A549 (cell line): ENCODE measurements around the gene OPCML. TPM values are rescaled to one million over a fixed set of nuclear protein-coding genes. Genes with fewer than 3 reads are reported as not detected.

Source experiments
- ATAC-seq, 2 experiments: fragments of 200-7000 bp in 1 of 2; fragments of >200 bp in 1 of 2; cut with Nextera tagmentation in 1 of 2; cut with Tn5 transposase in 1 of 2; 3 replicates each; pipeline versions ENCODE4 v1.8.0 to v1.9.1; 2018 to 2020; ENCODE audit warnings: mild to moderate bottlenecking in 1 of 2, moderate library complexity in 1 of 2
- CTCF ChIA-PET: fragments of 300-600 bp; sonication (Branson Sonifier 250); formaldehyde crosslinking; extraction: SDS; loops from one replicate; lab custom pipeline; 2021; ENCODE audit warnings: antibody characterized with exemption, inconsistent platforms; lab: Yijun Ruan, JAX
- POLR2A ChIA-PET: fragments of 350-600 bp; formaldehyde crosslinking; extraction: SDS; loops from one replicate; lab custom pipeline; 2021; ENCODE audit warnings: antibody characterized with exemption, inconsistent platforms; lab: Yijun Ruan, JAX
- DNase-seq, 2 experiments: peaks; one replicate each; pipeline versions ENCODE4 v3.0.0 to v3.0.0-alpha.2; 2011 to 2016; ENCODE audit warnings: low read depth in 1 of 2, low spot score in 1 of 2
- FAIRE-seq: peaks from 2 replicates; lab custom pipeline; 2011; peaks lifted over from hg19 to GRCh38; lab: Jason Lieb, UNC
- H3K27ac ChIP-seq, 2 experiments: fragments of >200 bp; sonication (Bioruptor Twin); formaldehyde crosslinking; 3 replicates each; pipeline ENCODE4 v1.5.1; 2016 to 2017
- H3K4me1 ChIP-seq: fragments of >200 bp; sonication (Bioruptor Twin); formaldehyde crosslinking; 3 replicates; pipeline ENCODE4 v1.6.1; 2016
- H3K4me2 ChIP-seq: fragments of >200 bp; sonication (Bioruptor Twin); formaldehyde crosslinking; 3 replicates; pipeline ENCODE4 v1.6.1; 2016
- H3K4me3 ChIP-seq: fragments of >200 bp; sonication (Bioruptor Twin); formaldehyde crosslinking; 3 replicates; pipeline ENCODE4 v1.5.1; 2016
- H3K9me3 ChIP-seq: fragments of >200 bp; sonication (Bioruptor Twin); formaldehyde crosslinking; 3 replicates; pipeline ENCODE4 v1.6.1; 2016
- BHLHE40 ChIP-seq: IDR thresholded peaks from 2 replicates; pipeline ENCODE4 v1.6.1; 2012; ENCODE audit warnings: low read depth, low read length, inconsistent platforms
- CBX8 ChIP-seq: fragments of 200-600 bp; sonication (generic); IDR thresholded peaks from 2 replicates; pipeline ENCODE4 v1.6.1; 2016
- CEBPB ChIP-seq, 2 experiments: fragments of >200 bp in 1 of 2; sonication (Bioruptor Twin) in 1 of 2; formaldehyde crosslinking in 1 of 2; IDR thresholded peaks; 2 replicates each; pipeline ENCODE4 v1.6.1; 2012 to 2016
- CTCF ChIP-seq: fragments of >200 bp; sonication (Bioruptor Twin); formaldehyde crosslinking; IDR thresholded peaks from 3 replicates; pipeline ENCODE4 v1.5.1; 2016
- E2F6 ChIP-seq: IDR thresholded peaks from 2 replicates; pipeline ENCODE4 v1.6.1; 2012; ENCODE audit warnings: low read depth, borderline replicate concordance
- EHF ChIP-seq: fragments of 250-450 bp; sonication (Bioruptor Pico); IDR thresholded peaks from 2 replicates; pipeline ENCODE4 v1.5.0; 2020; ENCODE audit warnings: mild to moderate bottlenecking
- ESRRA ChIP-seq: fragments of 150-350 bp; IDR thresholded peaks from 2 replicates; pipeline ENCODE4 v1.6.1; 2014; ENCODE audit warnings: mild to moderate bottlenecking, low read length, borderline replicate concordance
- FOSB ChIP-seq: fragments of 250-450 bp; sonication (Bioruptor Pico); IDR thresholded peaks from 2 replicates; pipeline ENCODE4 v1.5.0; 2020; ENCODE audit warnings: mild to moderate bottlenecking, moderate library complexity
- FOSL2 ChIP-seq, 2 experiments: fragments of 450-650 bp in 1 of 2; fragments of >200 bp in 1 of 2; sonication (Bioruptor Twin) in 1 of 2; formaldehyde crosslinking; IDR thresholded peaks; 2 replicates each; pipeline versions ENCODE4 v1.5.0 to v1.6.1; 2016 to 2020; ENCODE audit warnings: mild to moderate bottlenecking in 1 of 2, moderate library complexity in 1 of 2
- FOXS1 ChIP-seq: fragments of 250-450 bp; sonication (Bioruptor Pico); IDR thresholded peaks from 2 replicates; pipeline ENCODE4 v1.5.0; 2020; ENCODE audit warnings: mild to moderate bottlenecking, moderate library complexity
- GATA3 ChIP-seq: IDR thresholded peaks from 2 replicates; pipeline ENCODE4 v1.6.1; 2012; ENCODE audit warnings: borderline replicate concordance
- HDAC2 ChIP-seq: fragments of 200-600 bp; sonication (generic); IDR thresholded peaks from 2 replicates; pipeline ENCODE4 v1.6.1; 2016
- HEYL ChIP-seq: fragments of 250-450 bp; sonication (Bioruptor Pico); IDR thresholded peaks from 2 replicates; pipeline ENCODE4 v1.8.0; 2021; ENCODE audit warnings: mild to moderate bottlenecking, moderate library complexity
- HOXB13 ChIP-seq: fragments of 250-450 bp; sonication (Bioruptor Pico); IDR thresholded peaks from 2 replicates; pipeline ENCODE4 v1.5.0; 2020; ENCODE audit warnings: low read depth, mild to moderate bottlenecking, moderate library complexity
- HOXB5 ChIP-seq: fragments of 250-450 bp; sonication (Bioruptor Pico); IDR thresholded peaks from 2 replicates; pipeline ENCODE4 v1.5.0; 2020; ENCODE audit warnings: mild to moderate bottlenecking, moderate library complexity
- MAZ ChIP-seq: fragments of 150-350 bp; IDR thresholded peaks from 2 replicates; pipeline ENCODE4 v1.6.1; 2014; ENCODE audit warnings: antibody characterized with exemption, low read depth, low read length, borderline replicate concordance
- MYC ChIP-seq: IDR thresholded peaks from 2 replicates; pipeline ENCODE4 v1.6.1; 2012; ENCODE audit warnings: mild to moderate bottlenecking, inconsistent platforms, low read length, improper control_type of control experiment, borderline replicate concordance
- POLR2A ChIP-seq: IDR thresholded peaks from 2 replicates; pipeline ENCODE4 v1.6.1; 2012; ENCODE audit warnings: mild to moderate bottlenecking, low read length
- RCOR1 ChIP-seq: fragments of 150-350 bp; IDR thresholded peaks from 2 replicates; pipeline ENCODE4 v1.6.1; 2014; ENCODE audit warnings: antibody characterized with exemption, low read length, low read depth
- TFCP2L1 ChIP-seq: fragments of 250-450 bp; sonication (Bioruptor Pico); IDR thresholded peaks from 2 replicates; pipeline ENCODE4 v1.5.0; 2021; ENCODE audit warnings: mild to moderate bottlenecking
- USF2 ChIP-seq: fragments of 450-650 bp; IDR thresholded peaks from 2 replicates; pipeline ENCODE4 v1.6.1; 2014; ENCODE audit warnings: antibody characterized with exemption
- ZFP36 ChIP-seq: fragments of 450-650 bp; IDR thresholded peaks from 2 replicates; pipeline ENCODE4 v1.6.1; 2014; ENCODE audit warnings: borderline replicate concordance; ENCODE audit not compliant: partially characterized antibody
- ZNF302 ChIP-seq: fragments of 250-450 bp; sonication (Bioruptor Pico); IDR thresholded peaks from 2 replicates; pipeline ENCODE4 v1.9.0; 2021; ENCODE audit warnings: inconsistent platforms, mild to moderate bottlenecking, moderate library complexity
- ZSCAN20 ChIP-seq: fragments of 250-450 bp; sonication (Bioruptor Pico); IDR thresholded peaks from 2 replicates; pipeline ENCODE4 v1.8.0; 2022; ENCODE audit warnings: mild to moderate bottlenecking, moderate library complexity
- WGBS: methylation state at CpG from one replicate; pipeline ENCODE4 v1.1.6; 2017; ENCODE audit errors: missing lambda C conversion rate; 5-methylcytosine and 5-hydroxymethylcytosine counted together
- polyA plus RNA-seq, 4 experiments: library from polyadenylated mRNA; depleted of rRNA in 3 of 4; stranded (reverse); fragments of >200 nt; fragmentation: RNase III in 1 of 4; extraction: RNeasy Plus Mini Kit Qiagen cat#74134 plus additional on column Dnase treatment in 1 of 4; gene quantifications; 2 replicates in 3 of 4; 3 replicates in 1 of 4; pipeline ENCODE4 v1.2.3, GENCODE V29; 2011 to 2017
- TF ChIP-seq, protein P1 (sequence below): fragments of >200 bp; sonication (Bioruptor Twin); formaldehyde crosslinking; IDR thresholded peaks from 2 replicates; pipeline ENCODE4 v1.6.1; 2016
- TF ChIP-seq, protein P2 (sequence below): fragments of 250-450 bp; sonication (Bioruptor Pico); IDR thresholded peaks from 2 replicates; pipeline ENCODE4 v1.5.0; 2021; ENCODE audit warnings: mild to moderate bottlenecking, moderate library complexity, borderline replicate concordance
- TF ChIP-seq, protein P3 (sequence below): fragments of 250-450 bp; sonication (Bioruptor Pico); IDR thresholded peaks from 2 replicates; pipeline ENCODE4 v1.5.0; 2020; ENCODE audit warnings: low read depth, mild to moderate bottlenecking, moderate library complexity
- TF ChIP-seq, protein P4 (sequence below): fragments of 150-350 bp; IDR thresholded peaks from 2 replicates; pipeline ENCODE4 v1.6.1; 2014; ENCODE audit warnings: low read depth, mild to moderate bottlenecking, low read length

The OPCML gene
- polyA plus RNA-seq, 2 of the 4 experiments (the other 2 are of a cell fraction): not detected

DNA sequence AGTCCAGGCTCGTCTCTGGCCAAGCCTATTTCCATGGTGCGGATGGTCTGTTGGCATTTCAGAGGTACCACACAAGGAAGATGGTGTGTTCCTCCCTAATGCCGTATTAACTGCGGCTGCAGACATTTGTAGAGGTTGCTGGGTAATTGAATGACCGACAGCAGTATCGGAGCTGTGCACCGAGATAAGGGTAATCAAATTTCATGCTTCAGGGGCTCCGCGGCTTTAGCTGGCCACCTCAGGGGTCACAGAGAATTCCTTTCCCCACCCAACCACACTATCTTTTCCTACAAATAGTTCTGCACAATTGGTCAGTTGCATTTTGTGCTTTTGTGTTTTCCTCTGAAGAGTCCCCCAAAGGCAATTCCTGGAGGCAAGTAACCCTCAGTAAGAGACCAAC is 297.4 kb downstream of the OPCML start:
- no peak overlapping the region for H3K4me2 ChIP-seq
- no peak for TF ChIP-seq TFCP2L1 (CRISPR knock-in tag)
- TF ChIP-seq CTCF: no peak
- TF ChIP-seq HOXB13 (CRISPR knock-in tag): no peak
- no peak for TF ChIP-seq HOXB5 (CRISPR knock-in tag)
- no peak for TF ChIP-seq RCOR1
- TF ChIP-seq, protein P1, sequence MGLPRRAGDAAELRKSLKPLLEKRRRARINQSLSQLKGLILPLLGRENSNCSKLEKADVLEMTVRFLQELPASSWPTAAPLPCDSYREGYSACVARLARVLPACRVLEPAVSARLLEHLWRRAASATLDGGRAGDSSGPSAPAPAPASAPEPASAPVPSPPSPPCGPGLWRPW: no peak
- no peak for TF ChIP-seq ESRRA
- no peak for TF ChIP-seq MYC
- no peak for TF ChIP-seq HDAC2
- TF ChIP-seq, all 56 proteins: peak for 0
- DNase-seq (no peak), ATAC-seq (no peak), FAIRE-seq (no peak)
- 13% methylated on average over 9 of the region's 9 CpGs for WGBS
- no peaks in the 10 kb centered on the region for H3K9me3 ChIP-seq
- ChIA-PET CTCF (no interaction called here), POLR2A (no interaction called here)
- H3K27ac ChIP-seq: no peak overlapping the region
- no peaks in the 10 kb centered on the region for H3K4me1 ChIP-seq
- H3K4me3 ChIP-seq: no peak overlapping the region

- TF ChIP-seq ZNF302 (CRISPR knock-in tag) (no peak), GATA3 (no peak), MAZ (no peak), HEYL (CRISPR knock-in tag) (no peak), FOSL2 (IDR thresholded peaks at IDR 0.05) (no peak), FOSL2 (CRISPR knock-in tag; IDR thresholded peaks at IDR 0.05) (no peak), CEBPB (IDR thresholded peaks at IDR 0.05) (no peak), BHLHE40 (no peak), EHF (CRISPR knock-in tag) (no peak), CBX8 (no peak), USF2 (no peak), ZFP36 (no peak), FOXS1 (no peak), E2F6 (no peak), FOSB (no peak), ZSCAN20 (CRISPR knock-in tag) (no peak), POLR2A (no peak)
- TF ChIP-seq, protein P2, sequence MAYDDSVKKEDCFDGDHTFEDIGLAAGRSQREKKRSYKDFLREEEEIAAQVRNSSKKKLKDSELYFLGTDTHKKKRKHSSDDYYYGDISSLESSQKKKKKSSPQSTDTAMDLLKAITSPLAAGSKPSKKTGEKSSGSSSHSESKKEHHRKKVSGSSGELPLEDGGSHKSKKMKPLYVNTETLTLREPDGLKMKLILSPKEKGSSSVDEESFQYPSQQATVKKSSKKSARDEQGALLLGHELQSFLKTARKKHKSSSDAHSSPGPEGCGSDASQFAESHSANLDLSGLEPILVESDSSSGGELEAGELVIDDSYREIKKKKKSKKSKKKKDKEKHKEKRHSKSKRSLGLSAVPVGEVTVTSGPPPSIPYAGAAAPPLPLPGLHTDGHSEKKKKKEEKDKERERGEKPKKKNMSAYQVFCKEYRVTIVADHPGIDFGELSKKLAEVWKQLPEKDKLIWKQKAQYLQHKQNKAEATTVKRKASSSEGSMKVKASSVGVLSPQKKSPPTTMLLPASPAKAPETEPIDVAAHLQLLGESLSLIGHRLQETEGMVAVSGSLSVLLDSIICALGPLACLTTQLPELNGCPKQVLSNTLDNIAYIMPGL (CRISPR knock-in tag): no peak
- TF ChIP-seq, protein P3, sequence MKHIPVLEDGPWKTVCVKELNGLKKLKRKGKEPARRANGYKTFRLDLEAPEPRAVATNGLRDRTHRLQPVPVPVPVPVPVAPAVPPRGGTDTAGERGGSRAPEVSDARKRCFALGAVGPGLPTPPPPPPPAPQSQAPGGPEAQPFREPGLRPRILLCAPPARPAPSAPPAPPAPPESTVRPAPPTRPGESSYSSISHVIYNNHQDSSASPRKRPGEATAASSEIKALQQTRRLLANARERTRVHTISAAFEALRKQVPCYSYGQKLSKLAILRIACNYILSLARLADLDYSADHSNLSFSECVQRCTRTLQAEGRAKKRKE (CRISPR knock-in tag): no peak
- TF ChIP-seq, protein P4, sequence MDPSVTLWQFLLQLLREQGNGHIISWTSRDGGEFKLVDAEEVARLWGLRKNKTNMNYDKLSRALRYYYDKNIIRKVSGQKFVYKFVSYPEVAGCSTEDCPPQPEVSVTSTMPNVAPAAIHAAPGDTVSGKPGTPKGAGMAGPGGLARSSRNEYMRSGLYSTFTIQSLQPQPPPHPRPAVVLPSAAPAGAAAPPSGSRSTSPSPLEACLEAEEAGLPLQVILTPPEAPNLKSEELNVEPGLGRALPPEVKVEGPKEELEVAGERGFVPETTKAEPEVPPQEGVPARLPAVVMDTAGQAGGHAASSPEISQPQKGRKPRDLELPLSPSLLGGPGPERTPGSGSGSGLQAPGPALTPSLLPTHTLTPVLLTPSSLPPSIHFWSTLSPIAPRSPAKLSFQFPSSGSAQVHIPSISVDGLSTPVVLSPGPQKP: no peak
- TF ChIP-seq, all 56 proteins: peak for 0
- H3K4me3 ChIP-seq: no peak overlapping the region
- WGBS: 0% methylated on average over 2 of the region's 2 CpGs
- no peak overlapping the region for H3K4me2 ChIP-seq
- no peaks in the 10 kb centered on the region for H3K4me1 ChIP-seq
- no peaks in the 10 kb centered on the region for H3K9me3 ChIP-seq
- ATAC-seq: no peak
- CTCF ChIA-PET: no interaction called here
- H3K27ac ChIP-seq: no peak overlapping the region
- POLR2A ChIA-PET: no interaction called here
- no peak for FAIRE-seq
- DNase-seq: no peak
Measured at GRCh38 chr11:133232665-133233064, 299.6 kb downstream of the OPCML start.
